Tongue (tissue), 3 donors: Measurements from ENCODE around the gene TTLL13. TPM values are rescaled to one million over a fixed set of nuclear protein-coding genes. Genes with fewer than 3 reads are reported as not detected.
A peak's percentile ranks its signal among the peaks of the same experiment; 100 is the strongest.
"Not testable (repeated sequence)": the region's sequence is repeated elsewhere in the genome, so short reads cannot be mapped to it uniquely, and the experiment has no call there.

Experiments
- DNase-seq: peaks from one replicate; pipeline ENCODE4 v3.0.0-alpha.2; 2015
- small RNA-seq: library from RNA; depleted of rRNA; stranded (forward); fragments of <200 nt; gene quantifications from one replicate; pipeline ENCODE3, GENCODE V24; 2014; ENCODE audit warnings: low replicate concordance
- total RNA-seq: library from RNA; depleted of rRNA; stranded (reverse); fragments of >200 nt; gene quantifications from one replicate; pipeline ENCODE4 v1.2.3, GENCODE V29; 2014

TTLL13 gene
- total RNA-seq, 1 donor from 2014 or later, result not detected

DNA sequence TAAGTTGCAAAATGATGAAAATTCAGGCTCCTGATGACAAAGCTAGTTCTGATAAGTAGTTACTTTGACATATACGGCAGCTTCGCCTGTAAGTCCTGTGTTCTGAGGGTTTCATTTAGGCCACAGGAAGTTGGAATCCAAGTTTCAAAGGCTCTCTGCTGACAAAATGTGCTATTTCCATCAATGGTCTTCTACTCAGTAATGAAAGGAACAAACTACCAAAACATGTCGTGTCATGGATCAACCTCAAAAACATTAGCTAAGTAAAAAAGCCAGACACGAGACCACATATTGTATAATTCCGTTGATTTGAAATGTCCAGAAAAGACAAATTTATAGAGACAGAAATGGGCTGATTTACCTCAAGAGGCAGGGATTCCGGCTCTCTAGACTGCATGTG, 38.6 kb downstream of the TTLL13 start:
- DNase-seq, result no peak

DNA sequence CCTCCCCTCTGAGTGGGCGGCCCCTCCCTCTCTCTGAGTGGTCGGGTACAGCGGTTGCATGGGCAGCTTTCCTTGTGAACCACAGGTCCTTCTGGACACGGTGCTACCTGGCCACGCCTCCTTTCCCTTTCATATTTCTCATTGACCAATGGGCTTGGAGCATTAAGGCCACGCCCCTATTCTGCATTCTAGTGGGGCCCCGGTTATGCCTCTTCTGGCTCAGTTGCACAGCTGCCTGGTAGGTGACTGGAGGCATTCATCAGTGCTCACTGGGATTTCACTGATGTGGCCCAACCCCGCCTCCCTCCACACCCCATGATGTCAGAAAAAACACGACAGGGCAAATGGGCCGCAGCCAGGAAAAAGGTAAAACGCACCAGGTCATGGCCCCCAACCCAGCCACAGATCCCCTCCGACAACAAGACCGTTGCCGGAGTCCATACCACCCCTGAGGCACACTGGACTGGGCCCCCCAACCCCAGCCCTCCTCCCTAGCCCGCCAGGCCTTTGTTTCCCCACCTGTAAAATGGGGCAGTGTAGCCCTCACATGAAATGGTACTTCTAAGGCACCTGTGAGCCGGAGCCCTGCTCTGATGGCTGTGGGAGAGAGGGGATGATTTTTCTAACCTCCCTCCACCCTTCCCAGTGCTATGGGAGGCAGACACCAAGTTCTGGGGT, 42.5 kb downstream of the TTLL13 start:
- no peak for DNase-seq

DNA sequence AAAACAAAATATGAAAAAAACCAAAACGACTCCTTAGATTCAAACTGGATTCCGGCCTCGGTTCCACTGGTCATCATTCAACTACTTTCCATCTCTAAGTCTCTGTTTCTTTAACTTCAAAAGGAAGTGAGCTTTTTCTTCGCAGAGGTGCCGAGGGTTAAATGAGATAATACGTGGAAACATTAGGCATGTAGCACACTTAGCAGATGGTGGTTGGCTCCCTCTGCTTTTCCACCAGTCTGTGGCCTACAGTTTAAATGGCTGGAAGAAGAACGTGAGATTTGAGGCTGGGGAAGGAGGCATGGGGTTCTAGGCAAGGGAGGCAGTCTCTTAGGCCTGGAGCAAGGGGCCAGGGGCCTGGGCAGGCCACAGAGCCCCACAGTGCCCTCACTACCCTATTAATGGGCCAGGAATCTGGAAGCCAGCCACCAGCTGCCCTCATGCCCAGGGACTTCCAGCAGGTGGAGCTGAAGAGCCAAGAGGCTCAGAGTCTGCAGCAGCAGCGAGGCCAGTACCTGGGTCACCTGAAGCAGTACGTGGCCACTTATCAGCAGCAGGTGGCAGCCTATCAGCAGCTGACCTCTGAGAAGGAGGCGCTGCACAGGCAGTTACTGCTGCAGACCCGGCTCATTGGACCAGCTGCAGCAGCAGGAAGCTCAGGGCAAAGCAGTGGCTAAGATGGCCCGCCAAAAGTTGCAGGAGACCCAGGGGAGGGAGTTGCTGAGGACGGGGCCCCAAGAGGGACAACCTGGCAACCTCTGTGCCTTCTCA, 43.9 kb downstream of the TTLL13 start:
- DNase-seq, result peak; percentile 62

DNA sequence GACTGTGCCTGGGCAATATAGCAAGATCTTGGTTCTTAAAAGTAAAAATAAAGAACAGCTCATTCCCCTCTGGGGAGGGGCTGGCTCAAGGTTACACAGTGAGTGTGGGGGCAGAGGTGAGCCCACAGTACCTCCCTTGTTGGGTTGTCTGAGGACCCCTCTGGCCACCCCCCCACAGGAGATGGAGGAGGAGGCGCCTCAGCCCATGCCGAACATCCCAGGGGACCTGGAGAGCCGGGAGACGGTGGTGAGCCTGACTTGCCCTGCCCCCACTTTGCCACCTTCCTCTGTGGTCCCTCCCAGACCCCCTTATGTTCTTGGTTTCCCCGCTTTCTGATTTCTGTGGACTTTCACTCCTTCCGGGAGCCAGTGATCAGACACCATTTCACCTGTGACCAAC, 44.8 kb downstream of the TTLL13 start:
- DNase-seq, result no peak

DNA sequence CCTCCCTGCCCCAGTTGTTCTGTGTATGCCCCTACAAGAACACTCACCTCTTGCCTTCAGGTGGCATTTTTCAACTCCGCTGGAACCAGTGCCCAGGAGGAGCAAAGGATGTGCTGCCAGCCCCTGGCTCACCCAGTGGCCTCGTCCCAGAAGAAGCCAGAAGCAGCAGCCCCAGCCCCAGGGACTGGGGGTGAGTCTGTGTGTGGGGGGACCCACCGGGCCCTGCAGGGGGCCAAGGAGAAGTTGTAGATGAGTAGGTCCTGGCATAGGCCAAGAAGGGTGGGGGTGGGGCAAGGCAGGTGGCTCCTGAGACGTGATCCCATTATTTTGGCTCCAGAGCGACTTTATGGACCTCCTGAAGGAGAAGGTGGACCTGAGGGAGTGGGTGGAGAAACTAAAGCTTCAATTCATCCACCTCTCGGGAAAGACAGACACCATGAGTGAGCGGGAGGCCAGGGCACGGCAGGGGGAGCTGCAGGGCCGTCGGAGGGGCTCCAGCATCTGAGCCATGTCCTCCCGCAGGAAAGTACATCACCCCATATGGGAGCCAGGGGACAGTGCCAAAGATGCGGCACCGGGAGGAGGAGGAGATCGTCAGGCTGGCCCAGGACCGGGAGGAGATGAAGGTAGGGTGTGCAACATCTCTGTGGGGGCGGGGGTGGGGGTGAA, 45.4 kb downstream of the TTLL13 start:
- no peak for DNase-seq

DNA sequence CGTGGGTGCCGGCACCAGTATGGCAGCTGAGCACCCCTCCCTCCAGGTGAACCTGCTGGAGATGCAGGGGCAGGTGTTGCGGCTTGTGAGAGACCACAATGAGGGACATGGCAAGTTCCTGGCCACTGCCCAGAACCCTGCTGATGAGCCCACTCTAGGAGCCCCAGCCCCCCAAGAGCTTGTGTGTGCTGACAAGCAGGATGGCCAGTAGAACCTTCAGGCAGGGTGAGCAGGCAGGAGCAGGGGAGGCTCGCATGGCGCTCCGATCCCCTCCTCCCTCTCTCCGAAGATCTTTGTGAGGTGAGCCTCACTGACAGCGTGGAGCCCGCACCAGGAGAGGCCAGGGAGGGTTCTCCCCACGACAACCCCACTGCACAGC, 45.9 kb downstream of the TTLL13 start:
- no peak for DNase-seq

DNA sequence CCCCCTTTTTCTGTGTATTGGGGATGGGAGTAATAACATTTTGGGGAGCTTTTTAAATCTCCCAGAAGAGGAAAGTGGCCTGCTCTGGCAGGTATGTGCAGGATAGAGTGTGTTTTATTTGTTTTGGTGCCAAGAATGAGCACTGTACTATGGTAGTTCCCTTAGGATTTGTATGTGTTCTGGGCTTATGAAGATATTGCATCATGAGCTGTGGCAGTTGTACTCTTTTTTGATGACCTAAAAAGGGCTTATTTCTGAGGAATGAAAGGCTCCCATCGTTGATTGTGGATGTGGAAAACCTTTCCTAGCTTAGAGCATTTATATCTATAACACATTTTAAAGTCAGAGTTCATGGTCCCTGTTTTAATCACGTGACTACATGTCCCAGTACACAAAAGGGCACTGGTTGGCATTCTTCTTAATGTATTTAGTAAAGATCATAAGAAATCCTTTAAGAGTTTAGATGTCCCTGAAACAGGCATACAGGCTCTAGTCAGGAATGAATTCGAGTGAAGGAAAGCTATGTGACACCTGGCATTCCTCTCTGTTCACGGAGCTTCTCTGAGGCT, 47.0 kb downstream of the TTLL13 start:
- DNase-seq, result not testable (repeated sequence)

DNA sequence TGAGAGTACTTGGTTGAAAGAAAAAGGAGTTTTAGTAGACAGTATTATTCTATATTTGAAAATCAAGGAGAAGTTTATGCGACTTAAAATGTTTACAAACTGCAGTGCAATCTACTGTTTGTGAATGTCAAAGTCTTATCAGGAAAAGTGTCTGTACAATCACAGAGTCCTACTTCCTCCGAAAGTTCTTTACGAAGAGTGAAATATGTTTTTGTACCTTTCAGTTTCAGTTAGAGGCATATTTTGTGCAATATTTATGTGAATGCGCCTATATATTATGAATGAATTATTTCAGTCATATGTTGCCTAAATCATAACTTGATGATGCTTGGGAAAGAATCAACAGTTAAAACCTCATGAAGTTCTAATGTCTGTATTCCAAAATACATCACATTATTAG, 47.7 kb downstream of the TTLL13 start:
- no peak for DNase-seq

DNA sequence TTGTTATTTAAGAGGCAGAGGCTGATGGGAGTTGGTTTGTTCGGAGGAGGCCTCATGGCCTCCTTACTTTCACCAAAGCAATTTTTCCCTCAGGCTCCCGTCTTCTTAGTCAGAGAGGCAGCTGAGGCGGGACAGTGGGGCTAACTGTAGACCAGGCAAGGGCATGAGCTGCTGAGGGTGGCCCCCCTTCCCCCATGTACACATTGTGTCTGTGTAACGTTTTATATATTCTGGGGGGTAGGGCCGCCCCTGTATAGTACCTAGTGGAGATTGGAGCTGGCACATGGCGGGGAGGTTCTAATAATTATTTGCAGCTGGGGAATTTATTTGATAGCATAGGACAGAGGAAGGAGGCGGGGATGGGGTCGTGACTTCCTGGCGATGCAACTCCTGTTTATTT, 51.2 kb downstream of the TTLL13 start:
- no peak for DNase-seq

DNA sequence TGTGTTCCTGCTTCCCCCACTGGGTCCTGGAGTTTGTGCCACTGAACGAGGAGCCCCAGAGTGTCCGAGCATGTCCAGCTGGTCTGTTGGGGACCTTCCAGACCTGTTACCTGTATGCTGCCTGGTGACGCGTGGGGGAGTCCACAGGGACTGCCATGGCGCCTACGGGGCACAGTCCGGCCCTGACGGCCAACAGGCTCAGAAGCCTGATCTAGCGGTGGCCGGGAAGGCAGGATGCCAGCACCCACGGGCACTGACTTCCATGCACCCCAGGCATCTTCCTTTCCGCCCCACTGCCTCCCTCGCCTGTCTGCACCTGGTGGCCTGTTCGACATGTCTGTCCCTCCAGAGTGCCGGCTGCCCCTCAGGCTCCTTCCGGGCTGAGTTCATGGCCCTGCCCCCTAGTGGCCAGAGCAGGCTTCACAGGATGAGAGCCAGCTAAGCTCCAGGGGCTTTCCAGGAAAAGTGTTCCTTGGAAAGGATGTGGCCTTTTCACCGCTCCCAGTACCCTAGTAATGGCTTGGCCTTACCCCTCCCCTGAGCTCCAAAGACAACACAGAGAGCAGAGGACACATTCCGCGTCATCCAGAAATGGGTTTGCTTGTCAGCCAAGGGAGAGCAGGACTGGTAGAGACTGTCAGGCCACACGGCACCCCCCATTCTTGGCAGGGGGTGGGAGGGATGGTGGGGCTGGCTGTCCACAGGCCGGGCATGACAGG, 51.8 kb downstream of the TTLL13 start:
- peak; percentile 60 for DNase-seq

DNA sequence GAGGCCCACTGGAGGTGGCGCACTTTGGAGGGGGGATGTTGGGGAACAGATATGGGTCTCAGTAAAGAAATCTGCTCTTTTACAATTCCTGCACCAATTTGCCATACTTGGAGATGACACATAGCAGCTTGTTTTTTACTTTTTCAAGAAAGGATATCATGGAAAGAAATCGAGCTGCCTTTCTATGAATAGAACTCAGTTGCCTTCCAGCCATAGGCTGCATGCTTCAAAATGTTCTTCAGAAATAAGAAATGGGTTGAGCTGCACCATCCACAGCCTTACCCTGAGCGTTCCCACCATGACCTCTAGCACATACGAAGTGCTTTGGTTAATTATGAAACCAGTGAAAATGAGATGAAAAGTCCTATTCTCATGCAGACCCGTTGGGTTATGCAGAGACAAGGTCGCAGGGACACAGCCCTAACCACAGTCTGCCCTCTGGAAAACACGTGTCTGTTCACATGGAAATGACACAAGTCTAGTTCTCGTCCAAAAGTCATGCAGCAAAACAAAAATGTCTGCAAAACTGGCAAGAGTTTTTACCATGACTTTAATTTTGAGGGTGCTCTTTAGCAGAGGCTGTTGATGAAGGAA, 52.4 kb downstream of the TTLL13 start:
- no peak for DNase-seq

DNA sequence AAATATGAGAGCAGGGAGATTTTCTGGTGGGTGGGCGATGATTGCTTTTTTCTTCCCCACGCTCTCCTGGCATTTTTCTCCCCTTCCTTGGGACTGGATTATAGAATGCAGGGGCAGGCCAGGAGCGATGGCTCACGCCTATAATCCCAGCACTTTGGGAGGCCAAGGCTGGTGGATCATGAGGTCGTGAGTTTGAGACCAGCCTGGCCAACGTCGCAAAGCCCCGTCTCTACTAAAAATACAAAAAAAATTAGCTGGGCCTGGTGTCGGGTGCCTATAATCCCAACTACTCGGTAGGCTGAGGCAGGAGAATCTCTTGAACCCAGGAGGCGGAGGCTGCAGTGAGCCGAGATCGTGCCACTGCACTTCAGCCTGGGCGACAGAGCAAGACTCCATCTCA, 56.0 kb downstream of the TTLL13 start:
- not testable (repeated sequence) for DNase-seq

DNA sequence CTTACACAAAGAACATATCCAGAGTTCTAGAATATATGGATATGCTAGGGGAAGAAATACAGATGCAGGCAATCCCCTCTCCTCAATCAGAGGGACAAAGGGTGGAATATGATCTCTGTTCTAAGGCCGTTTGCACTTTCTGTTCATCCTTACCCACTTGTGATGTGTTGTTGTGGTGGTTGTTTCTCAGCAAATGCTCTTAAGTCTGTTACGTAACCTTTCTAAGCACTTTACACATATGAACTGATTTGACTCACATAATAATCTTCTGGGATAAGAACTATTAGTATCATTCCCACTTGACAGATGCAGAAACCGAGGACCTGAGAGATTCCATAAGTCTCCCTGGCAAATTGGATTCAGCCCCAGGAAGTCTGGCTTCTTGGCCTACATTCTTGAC, 56.6 kb downstream of the TTLL13 start:
- DNase-seq, result no peak

DNA sequence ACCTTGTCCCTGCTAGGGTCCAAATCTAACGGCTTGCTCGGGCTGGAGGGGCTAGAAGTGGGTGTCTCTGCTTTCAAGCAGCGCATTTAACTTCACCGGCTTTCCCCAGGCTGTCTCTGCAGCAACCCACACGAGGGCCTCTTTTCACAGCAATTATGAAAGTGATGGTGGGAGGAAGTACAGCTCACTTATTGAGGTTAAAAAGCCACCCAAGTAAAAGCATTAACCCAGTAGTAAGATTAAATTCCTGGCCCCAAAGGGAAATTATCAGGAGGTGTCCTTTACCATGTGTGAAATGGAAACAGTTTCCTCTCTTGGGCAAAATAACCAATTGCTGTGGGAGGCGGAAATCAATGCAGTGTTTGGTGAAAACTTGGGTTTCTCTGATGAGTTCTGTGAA, 57.2 kb downstream of the TTLL13 start:
- DNase-seq, result no peak

DNA sequence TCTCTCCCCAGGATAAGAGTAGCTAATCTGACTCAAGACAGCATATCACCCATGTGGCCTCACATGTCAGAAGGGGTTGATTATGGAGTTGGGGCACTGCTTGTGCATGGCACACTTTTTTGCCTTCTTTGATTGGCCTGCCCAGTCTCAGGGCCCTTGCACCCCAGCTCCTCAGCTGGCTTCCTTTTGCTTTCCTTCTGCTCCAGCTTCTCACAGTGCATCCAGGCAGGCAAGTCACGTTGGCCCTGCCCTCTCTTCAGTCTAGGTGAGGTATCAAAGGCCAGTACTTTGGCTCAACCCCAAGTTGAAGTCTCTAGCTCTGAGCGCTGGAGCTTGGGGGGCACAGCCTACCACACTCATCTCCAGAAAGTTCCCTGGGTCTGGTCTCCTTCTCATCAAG, 58.3 kb downstream of the TTLL13 start:
- DNase-seq, result no peak

DNA sequence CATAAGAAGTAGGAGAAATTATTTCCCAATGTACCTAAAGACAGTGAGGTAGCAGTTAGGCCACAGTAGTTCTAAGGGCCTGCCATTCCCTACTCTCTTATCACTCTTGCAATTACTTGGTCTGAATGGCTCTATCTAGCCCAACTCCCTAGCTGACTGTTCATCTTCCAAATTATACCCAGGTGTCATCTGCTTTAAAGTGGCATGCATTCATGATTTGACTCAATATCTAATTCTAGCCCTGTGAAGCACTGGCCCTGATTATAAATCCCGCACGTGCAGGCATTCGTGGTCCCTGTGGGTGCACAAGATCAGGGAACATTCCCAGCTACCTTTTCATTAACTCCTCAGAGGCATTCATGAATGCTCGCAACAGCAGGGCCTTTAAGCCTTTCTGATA, 59.7 kb downstream of the TTLL13 start:
- DNase-seq, result no peak

Small RNA genes lying within 50 kb of the gene (small RNA-seq; reads per million reads assigned to genes)
- gene AC091167.3 (not detected), gene RN7SL736P (not detected)

Other genes starting within 250 kb of the TTLL13 start
- gene ZNF710, start 248.2 kb upstream of the TTLL13 start, total RNA-seq, result 5.6 TPM
- 321 TPM for gene IDH2, start 147.1 kb upstream of the TTLL13 start, total RNA-seq
- gene SEMA4B, start 48.2 kb upstream of the TTLL13 start, total RNA-seq, result 26.6 TPM
- 12.4 TPM for gene CIB1, start 15.6 kb upstream of the TTLL13 start, total RNA-seq
- 5.6 TPM for gene GDPGP1, start 15.3 kb upstream of the TTLL13 start, total RNA-seq
- 106 TPM for gene NGRN, start 16.1 kb downstream of the TTLL13 start, total RNA-seq
- gene ZNF774, start 102.7 kb downstream of the TTLL13 start, total RNA-seq, result 4.9 TPM
- gene IQGAP1, start 138.7 kb downstream of the TTLL13 start, total RNA-seq, result 171 TPM